Effector memory CD4-positive, alpha-beta T cell (primary cell): ENCODE data around the gene SARS2.
A peak's percentile ranks its signal among the peaks of the same experiment; 100 is the strongest.
"Not testable (repeated sequence)": the region's sequence is repeated elsewhere in the genome, so short reads cannot be mapped to it uniquely, and the experiment has no call there.

Experiments
- DNase-seq, 3 donors: peaks; one replicate each; pipeline ENCODE4 v3.0.0-alpha.2; 2020
- H3K27ac ChIP-seq: 2 replicates; pipeline ENCODE4 v1.7.0; 2013; ENCODE audit warnings: mild to moderate bottlenecking, low read length, moderate library complexity; ENCODE audit not compliant: insufficient read depth, poor library complexity, severe bottlenecking
- H3K27me3 ChIP-seq: replicated peaks from 2 replicates; pipeline ENCODE4 v1.7.0; 2013; ENCODE audit warnings: mild to moderate bottlenecking, low read length; ENCODE audit not compliant: insufficient read depth, control insufficient read depth, poor library complexity, severe bottlenecking
- H3K36me3 ChIP-seq: 2 replicates; pipeline ENCODE4 v1.7.0; 2013; ENCODE audit warnings: mild to moderate bottlenecking, low read length, moderate library complexity; ENCODE audit not compliant: control insufficient read depth, insufficient read depth
- H3K4me1 ChIP-seq: 2 replicates; pipeline ENCODE4 v1.7.0; 2013; ENCODE audit warnings: low read length, mild to moderate bottlenecking; ENCODE audit not compliant: control insufficient read depth, insufficient read depth, poor library complexity, severe bottlenecking
- H3K4me3 ChIP-seq: 2 replicates; pipeline ENCODE4 v1.7.0; 2013; ENCODE audit warnings: low read length, low read depth, mild to moderate bottlenecking; ENCODE audit not compliant: insufficient read depth, poor library complexity, severe bottlenecking
- H3K9me3 ChIP-seq: 2 replicates; pipeline ENCODE4 v1.7.0; 2013; ENCODE audit warnings: mild to moderate bottlenecking, low read length, moderate library complexity; ENCODE audit not compliant: control insufficient read depth

Gene SARS2

DNA sequence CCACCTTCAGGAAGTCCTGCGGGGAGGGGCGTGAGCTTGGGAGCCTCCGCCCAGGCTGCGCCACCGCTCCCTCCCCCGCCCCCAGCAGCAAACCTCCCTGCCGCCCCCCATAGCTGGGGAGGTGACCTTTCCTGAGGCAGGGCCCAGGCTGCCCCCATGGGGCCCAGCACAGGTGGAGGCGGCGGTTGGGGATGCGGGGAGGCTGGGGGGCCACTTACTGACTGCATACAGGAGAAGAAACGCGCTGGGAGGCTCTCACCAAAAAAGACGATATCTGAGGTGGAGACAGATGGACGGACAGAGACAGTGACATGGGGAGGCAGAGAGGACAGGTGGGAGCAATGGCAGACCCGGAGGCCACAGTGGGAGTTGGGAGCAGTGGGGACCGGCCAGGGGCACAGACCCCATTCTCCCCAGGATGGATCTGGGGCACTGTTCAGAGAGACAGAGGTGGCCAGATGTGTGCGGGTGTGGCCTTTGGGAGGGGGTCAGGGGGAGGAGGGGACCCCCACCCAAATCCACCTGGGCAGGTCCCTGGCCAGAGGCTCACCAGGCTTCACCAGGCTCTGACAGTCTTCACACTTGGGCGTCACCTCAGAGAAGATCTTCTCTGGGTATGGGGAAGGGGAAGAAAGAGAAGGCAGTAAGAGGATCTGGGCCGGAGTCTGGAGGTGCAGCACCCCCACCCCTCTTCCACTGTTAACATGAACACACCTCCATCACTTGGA lies 49.5 kb downstream of the SARS2 start:
- Histone ChIP-seq H3K27ac (peak overlapping the region; percentile 44), H3K4me1 (peaks cover 26% of the 10 kb centered on the region), H3K9me3 (no peaks in the 10 kb centered on the region), H3K36me3 (peaks cover 10% of the 10 kb centered on the region), H3K4me3 (no peak overlapping the region), H3K27me3 (no peaks in the 10 kb centered on the region)
- no peak for DNase-seq

DNA sequence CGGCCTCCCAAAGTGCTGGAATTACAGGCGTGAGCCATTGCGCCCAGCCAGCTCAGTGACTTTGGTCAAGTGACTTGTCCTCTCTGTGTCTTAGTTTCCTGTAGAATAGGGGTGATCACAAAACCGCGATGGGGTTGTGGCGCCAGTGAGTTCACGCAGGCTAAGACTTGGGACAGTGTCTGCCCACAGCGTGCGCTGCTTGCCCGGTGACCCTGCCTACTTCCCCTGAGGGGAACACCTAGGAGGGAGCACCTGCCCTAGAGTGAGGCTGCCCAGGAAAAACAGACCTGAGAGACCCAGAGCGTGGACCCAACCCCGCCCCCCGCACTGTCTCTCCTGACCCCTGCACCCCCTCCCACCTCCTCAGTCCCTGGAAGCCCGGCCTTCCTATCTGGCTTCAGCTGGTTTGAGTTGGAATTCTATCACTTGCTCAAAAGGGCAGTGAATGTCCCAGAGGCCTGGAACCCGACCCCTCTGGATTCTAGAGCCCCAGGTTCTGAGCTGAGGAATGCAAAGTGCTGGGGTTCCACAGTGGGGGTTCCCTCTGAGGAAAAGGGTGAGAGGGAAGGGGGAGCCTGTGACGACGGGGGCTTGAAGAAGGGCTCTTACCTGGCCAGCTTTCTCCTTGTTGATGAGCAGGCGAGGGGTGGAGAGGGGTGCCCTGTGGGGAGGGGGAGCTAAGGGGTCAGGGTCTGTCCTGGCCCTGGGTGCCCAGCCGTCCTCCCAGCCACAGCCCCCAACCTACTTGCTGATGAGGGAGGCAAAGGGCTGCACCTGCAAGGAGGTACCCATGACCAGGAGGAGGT lies 50.3 kb downstream of the SARS2 start:
- H3K27ac ChIP-seq, result peak overlapping the region; percentile 84
- no peaks in the 10 kb centered on the region for H3K9me3 ChIP-seq

DNA sequence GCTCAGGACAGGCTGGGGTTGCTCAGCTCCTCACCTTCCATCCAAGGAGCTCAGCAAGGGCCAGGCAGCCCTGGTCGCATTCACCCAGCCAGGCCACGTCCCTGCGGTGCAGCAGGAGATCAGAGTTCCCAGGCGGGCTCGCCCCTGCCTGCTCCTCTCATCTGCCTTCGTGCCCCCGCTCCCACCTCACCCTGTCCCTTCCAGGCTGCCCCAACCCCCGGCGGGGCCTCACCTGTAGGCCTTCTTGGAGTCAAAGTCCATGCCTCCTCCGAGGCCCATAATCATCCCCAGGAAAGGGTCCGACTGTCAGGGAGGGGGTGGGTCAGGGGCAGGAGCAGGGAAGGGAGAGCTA lies 51.2 kb downstream of the SARS2 start:
- Histone ChIP-seq H3K27me3 (no peaks in the 10 kb centered on the region), H3K4me3 (peak overlapping the region; percentile 21), H3K27ac (peak overlapping the region; percentile 84), H3K9me3 (no peaks in the 10 kb centered on the region), H3K4me1 (peaks cover 26% of the 10 kb centered on the region), H3K36me3 (peaks cover 10% of the 10 kb centered on the region)
- no peak for DNase-seq

More for the DNA sequence above, 50.3 kb downstream of the SARS2 start:
- Histone ChIP-seq H3K27me3 (no peaks in the 10 kb centered on the region), H3K4me1 (peaks cover 26% of the 10 kb centered on the region), H3K36me3 (peaks cover 10% of the 10 kb centered on the region), H3K4me3 (no peak overlapping the region)
- DNase-seq, result no peak

DNA sequence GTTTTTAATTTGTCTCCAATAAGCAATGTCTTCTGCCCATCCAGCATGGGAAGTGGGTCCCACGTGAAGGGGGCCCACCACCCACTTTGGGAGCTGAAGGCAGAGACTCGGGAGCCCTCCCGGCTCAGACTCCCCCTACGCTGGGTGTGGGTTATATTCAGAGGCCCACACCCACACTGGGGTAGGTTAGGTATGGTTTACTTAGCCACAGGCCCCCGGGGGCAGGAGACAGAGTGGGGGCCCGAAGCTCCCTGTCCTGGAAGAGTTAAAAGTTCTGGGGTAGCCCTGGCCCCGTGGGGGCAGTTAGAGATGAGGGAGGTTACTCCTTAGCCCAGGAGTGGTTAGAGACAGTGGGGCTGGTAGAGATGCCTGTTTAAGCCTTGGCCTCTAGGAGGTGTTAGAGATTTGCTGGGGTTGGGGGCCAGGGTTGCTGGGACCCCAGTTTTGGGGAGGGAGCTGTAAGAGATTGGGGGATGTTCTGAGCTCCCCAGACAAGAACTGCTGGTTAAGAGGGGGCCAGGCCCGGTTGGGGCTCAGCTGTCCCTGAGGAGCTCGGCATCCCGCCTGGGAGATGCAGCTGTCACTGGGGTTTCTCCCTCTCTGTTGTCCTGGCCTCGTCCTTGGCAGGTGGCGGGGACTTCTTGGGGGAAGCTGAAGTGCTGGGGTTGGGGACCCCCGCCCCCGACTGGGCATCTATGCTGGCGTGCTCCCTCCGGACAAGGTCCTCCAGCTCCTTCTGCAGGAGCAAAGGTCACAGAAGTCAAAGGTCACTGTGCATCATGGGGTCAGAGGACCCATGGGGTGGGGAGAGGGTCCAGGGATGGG lies 51.8 kb downstream of the SARS2 start:
- H3K4me3 ChIP-seq, result peak overlapping the region; percentile 21
- no peaks in the 10 kb centered on the region for H3K27me3 ChIP-seq
- H3K27ac ChIP-seq, result peak overlapping the region; percentile 84
- DNase-seq, result no peak
- H3K36me3 ChIP-seq, result peaks cover 10% of the 10 kb centered on the region
- H3K9me3 ChIP-seq, result no peaks in the 10 kb centered on the region
- H3K4me1 ChIP-seq, result peaks cover 26% of the 10 kb centered on the region

DNA sequence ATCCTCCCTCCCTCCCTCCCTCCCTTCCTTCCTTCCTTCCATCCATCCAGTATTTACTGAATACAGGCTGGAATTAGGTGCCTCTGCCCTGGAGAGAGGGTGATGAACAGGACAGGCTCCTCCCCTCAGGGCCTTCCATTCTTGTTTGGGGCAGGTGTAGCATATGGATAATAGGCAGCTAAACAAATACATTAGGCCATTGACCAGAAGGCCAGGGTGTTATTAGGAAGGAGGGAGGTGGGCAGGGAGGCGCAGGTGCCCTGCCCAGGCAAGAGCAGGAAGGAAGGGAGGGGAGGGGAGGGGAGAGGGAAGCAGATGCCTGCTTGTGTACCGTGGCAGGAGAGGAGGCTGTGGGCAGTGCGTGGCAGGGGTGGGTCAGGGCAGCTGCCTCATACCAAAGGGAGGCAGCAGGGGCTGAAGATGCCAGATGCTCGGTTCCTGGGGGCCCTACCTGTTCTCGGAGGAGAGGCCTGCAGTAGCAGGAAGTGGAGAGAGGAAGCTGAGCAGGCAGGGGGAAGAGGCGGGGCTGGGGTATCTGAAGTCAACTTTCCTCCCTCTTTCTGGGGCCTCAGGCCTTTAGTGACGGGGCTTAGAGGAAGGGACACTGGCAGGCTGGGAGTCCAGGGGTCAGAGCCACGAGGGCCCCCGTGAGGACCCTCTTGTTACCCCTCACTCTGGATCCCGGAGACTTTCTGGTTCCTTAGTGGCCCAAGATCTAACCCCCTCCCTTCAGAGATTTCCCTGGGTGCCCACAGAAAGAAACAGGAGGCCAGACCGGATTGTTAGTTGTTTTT lies 52.6 kb downstream of the SARS2 start, which contains the start of gene RINL:
TSS of gene RINL (minus strand) at position 495 of the 794 bp plus-strand sequence. CDS start 1,533 bp downstream, outside the sequence.
- H3K27ac ChIP-seq, result peak within 1 kb of the TSS; percentile 84
- peaks cover 26% of the 10 kb centered on the region for H3K4me1 ChIP-seq
- peak within 1 kb of the TSS; percentile 21 for H3K4me3 ChIP-seq
- no peaks in the 10 kb centered on the region for H3K27me3 ChIP-seq
- H3K36me3 ChIP-seq, result peaks cover 5% of the 10 kb centered on the region
- H3K9me3 ChIP-seq, result no peaks in the 10 kb centered on the region
- peak; percentile 39 to 52 (median 52) for DNase-seq

DNA sequence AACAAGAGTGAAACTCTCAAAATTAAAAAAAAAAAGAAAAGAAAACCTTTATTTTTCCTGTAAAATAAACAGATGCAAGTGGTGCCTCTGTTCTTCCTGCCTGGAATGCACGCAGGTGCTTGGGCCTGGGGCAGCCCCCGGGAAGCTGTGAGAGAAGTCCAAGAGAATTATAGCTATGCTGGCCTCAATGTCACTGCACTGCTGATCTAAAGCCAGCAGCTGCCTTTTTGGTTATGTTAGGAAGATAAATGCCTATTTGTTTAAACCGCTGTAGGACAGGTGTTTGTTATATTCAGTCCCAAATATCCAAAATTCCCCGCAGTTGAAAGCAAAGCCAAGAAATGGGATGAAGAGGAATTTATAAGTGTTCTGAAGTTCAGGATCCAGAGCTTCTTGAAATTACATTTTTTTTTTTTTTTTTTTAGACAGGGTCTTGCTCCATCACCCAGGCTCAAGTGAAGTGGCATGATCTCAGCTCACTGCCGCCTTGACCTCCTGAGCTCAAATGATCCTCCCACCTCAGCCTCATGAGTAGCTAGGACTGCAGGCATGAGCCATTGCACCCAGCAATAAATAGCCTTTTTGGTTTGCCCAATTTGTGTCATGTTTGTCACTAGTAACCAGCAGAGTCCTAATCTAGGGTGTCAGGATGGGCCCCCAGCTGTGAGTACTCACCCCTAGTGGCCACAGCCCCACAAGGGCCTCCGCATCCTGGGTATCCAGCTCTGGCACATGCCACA lies 54.7 kb downstream of the SARS2 start:
- no peaks in the 10 kb centered on the region for H3K27me3 ChIP-seq

DNA sequence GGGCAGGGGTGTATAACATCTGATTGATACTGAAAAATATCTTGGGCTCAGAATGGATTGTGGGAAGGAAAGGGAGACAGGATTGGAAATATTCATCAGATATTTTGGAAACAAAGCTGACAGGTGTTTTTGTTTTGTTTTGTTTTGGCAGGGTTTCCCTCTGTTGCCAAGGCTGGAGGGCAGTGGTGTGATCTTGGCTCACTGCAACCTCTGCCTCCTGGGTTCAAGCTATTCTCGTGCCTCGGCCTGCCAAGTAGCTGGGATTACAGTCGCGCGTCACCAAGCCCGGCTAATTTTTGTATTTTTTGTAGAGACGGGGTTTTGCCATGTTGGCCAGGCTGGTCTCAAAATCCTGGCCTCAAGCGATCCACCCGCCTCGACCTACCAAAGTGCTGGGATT lies 57.2 kb downstream of the SARS2 start:
- not testable (repeated sequence) for DNase-seq, H3K4me3 ChIP-seq, H3K36me3 ChIP-seq, H3K27me3 ChIP-seq, H3K27ac ChIP-seq, H3K9me3 ChIP-seq
- peaks cover 25% of the 10 kb centered on the region for H3K4me1 ChIP-seq

More for the DNA sequence above, 54.7 kb downstream of the SARS2 start:
- Histone ChIP-seq H3K27ac (peak overlapping the region; percentile 15), H3K9me3 (no peaks in the 10 kb centered on the region), H3K4me1 (peaks cover 25% of the 10 kb centered on the region), H3K36me3 (peaks cover 8% of the 10 kb centered on the region), H3K4me3 (no peak overlapping the region)
- no peak for DNase-seq

DNA sequence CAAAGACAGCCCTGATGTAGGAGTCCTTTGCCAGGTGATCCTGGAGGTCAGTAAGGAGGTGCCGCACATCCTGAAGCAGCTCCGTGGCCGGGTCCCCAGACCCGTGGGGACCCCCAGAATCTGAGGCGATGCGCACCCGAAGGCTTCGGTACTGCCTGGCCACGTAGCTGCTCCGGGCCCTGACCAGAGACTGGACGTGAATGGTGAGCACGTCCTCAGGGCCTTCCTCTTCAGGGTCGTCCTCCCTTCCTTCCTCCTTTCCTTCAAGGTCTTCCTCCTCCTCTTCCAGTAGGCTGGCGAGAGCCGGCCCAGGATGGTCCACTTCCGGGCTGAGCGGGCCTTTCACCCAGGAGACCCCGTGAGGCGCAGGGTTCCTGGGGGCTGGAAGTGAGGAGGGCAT lies 60.0 kb downstream of the SARS2 start:
- H3K36me3 ChIP-seq, result peaks cover 8% of the 10 kb centered on the region
- H3K9me3 ChIP-seq, result no peaks in the 10 kb centered on the region
- no peak for DNase-seq
- no peak overlapping the region for H3K4me3 ChIP-seq
- peak overlapping the region; percentile 63 for H3K27ac ChIP-seq
- H3K27me3 ChIP-seq, result no peaks in the 10 kb centered on the region
- peaks cover 21% of the 10 kb centered on the region for H3K4me1 ChIP-seq
